SU-DHL-6 (cell line): ENCODE data around the gene MATN3.

Source experiments
- EZH2phosphoT487 ChIP-seq: fragments of 200-600 bp; sonication (generic), shearing (Covaris generic); conservative IDR thresholded peaks from 2 replicates; pipeline ENCODE4 v1.6.1; 2018; ENCODE audit warnings: mild to moderate bottlenecking, antibody characterized with exemption, low read length, moderate library complexity, mixed read lengths
- TF ChIP-seq, protein P1 (sequence below): fragments of 200-600 bp; sonication (generic); IDR thresholded peaks from one replicate; pipeline ENCODE4 v1.5.1; 2017; ENCODE audit warnings: antibody characterized with exemption, mild to moderate bottlenecking, low read length, moderate library complexity; ENCODE audit not compliant: insufficient read depth, poor library complexity, severe bottlenecking

DNA sequence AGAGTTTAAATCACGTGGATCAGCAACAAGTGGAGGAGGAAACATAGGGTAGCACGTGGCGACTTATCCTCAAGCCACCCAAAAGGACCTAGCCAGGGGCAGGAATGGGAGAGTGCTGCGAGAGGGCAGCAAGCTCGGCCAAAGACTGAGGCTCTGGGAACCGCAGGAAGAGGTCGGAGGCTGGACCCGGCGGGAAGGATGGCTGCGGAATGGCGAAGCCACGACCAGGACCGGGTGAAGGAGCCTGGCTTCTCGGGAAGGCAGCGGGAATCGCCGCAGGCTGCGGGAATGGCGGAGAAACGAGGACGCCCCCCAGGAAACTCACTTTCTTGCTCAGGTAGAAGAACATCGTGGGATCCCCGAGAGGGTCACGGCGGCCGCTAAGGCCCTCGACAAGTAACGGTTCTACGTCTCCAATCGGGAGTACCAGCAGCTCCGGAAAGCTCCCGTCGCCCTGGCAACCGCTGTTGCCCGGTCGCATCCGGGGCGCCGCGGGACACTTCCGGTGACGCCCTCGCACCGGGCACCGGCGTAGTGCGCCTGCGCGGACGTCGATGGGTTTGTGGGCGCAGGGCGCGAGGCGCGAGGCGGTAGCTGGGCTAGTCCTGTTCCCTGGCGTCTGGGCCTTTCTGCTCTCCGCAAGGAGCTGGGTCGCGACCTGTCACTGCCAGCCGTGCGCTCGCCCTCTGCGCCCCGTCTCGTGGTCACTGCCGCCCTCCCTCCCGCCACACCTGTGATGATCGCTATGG is 22.6 kb downstream of the MATN3 start, which contains the start of gene WDR35:
- TF ChIP-seq, protein P1, sequence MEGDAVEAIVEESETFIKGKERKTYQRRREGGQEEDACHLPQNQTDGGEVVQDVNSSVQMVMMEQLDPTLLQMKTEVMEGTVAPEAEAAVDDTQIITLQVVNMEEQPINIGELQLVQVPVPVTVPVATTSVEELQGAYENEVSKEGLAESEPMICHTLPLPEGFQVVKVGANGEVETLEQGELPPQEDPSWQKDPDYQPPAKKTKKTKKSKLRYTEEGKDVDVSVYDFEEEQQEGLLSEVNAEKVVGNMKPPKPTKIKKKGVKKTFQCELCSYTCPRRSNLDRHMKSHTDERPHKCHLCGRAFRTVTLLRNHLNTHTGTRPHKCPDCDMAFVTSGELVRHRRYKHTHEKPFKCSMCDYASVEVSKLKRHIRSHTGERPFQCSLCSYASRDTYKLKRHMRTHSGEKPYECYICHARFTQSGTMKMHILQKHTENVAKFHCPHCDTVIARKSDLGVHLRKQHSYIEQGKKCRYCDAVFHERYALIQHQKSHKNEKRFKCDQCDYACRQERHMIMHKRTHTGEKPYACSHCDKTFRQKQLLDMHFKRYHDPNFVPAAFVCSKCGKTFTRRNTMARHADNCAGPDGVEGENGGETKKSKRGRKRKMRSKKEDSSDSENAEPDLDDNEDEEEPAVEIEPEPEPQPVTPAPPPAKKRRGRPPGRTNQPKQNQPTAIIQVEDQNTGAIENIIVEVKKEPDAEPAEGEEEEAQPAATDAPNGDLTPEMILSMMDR, result no peak
- TF ChIP-seq EZH2phosphoT487, result no peak
